ENCODE measurements around the gene MACROD2. TPM values are rescaled to one million over a fixed set of nuclear protein-coding genes. Genes with fewer than 3 reads are reported as not detected.

MACROD2 gene
- total RNA-seq, 1 experiment from 2014 or later, result 1.6 TPM

DNA sequence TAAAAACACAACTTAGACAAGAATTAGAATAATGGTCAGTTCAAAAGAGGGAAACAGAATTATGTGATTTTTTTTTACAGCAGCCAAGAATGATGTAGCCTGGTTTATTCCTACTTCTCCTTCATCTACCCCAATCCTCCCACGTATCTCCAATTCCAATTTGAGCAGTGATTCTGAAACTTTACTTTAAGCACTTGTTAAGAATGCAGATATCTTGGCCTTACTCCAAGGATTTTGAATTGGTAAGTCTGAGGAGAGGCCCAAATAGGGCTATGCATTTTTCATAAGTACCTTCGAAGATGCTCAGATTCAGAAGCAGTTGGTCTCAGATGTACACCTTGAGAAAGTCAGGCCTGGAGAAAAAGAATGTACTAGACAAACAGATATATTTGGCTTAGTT is 575.5 kb downstream of the MACROD2 start:
- no peak overlapping the region for H3K4me2 ChIP-seq (ENCODE audit: insufficient read depth, insufficient read length, low read length)
- no peak overlapping the region for H4K5ac ChIP-seq (ENCODE audit: insufficient read length, low read depth, low read length)
- Mint-ChIP-seq H3K9me3 (peaks cover 4 to 5% of the 10 kb centered on the region in 2 experiments), H3K27ac (no peak overlapping the region), H3K4me3 (no peak overlapping the region), H3K4me1 (peaks cover 12% of the 10 kb centered on the region in 2 experiments), H3K27me3 (ENCODE audit: low read depth) (no peaks in the 10 kb centered on the region), H3K36me3 (ENCODE audit: insufficient read depth in 1 of 3, low read depth in 3 of 3) (peaks cover 3 to 5% (median 4%) of the 10 kb centered on the region in 3 experiments; a peak in 5 of 7 replicates)
- H3K4me1 ChIP-seq (ENCODE audit: insufficient read depth, low read length), result no peaks in the 10 kb centered on the region
- no peak overlapping the region for H2BK15ac ChIP-seq (ENCODE audit: low read depth, low read length)
- no peak overlapping the region for H3K18ac ChIP-seq (ENCODE audit: insufficient read length, low read depth, low read length)
- no peak overlapping the region for H3K56ac ChIP-seq (ENCODE audit: insufficient read length, low read depth, low read length)
- no peaks in the 10 kb centered on the region for H4K20me1 ChIP-seq (ENCODE audit: control insufficient read depth, insufficient read depth, insufficient read length)
- no peak for DNase-seq
- H2AFZ ChIP-seq (ENCODE audit: low read length), result no peak overlapping the region
- H3K14ac ChIP-seq (ENCODE audit: insufficient read depth, low read length), result no peak overlapping the region
- H3K79me2 ChIP-seq (ENCODE audit: insufficient read depth, low read length), result no peaks in the 10 kb centered on the region
- no peak overlapping the region for H3K23ac ChIP-seq (ENCODE audit: insufficient read length, low read depth, low read length)
- H3K4ac ChIP-seq (ENCODE audit: low read depth, low read length), result no peak overlapping the region
- WGBS (ENCODE audit: extremely low coverage, insufficient read length, low lambda C conversion rate), result no CpG with 5 or more reads among the region's 2 CpGs
- H2BK12ac ChIP-seq (ENCODE audit: insufficient read length, low read depth, low read length), result no peak overlapping the region
- H2BK5ac ChIP-seq (ENCODE audit: insufficient read length, low read length), result no peak overlapping the region
- H3K9ac ChIP-seq (ENCODE audit: extremely low read depth, insufficient read length, low read length), result no peak overlapping the region
- no peak overlapping the region for H3T11ph ChIP-seq (ENCODE audit: low read length)
- H4K91ac ChIP-seq (ENCODE audit: insufficient read length, low read depth, low read length), result no peak overlapping the region
- H2BK120ac ChIP-seq (ENCODE audit: low read depth, low read length, poor library complexity, severe bottlenecking), result no peak overlapping the region
- TF ChIP-seq, protein P1, sequence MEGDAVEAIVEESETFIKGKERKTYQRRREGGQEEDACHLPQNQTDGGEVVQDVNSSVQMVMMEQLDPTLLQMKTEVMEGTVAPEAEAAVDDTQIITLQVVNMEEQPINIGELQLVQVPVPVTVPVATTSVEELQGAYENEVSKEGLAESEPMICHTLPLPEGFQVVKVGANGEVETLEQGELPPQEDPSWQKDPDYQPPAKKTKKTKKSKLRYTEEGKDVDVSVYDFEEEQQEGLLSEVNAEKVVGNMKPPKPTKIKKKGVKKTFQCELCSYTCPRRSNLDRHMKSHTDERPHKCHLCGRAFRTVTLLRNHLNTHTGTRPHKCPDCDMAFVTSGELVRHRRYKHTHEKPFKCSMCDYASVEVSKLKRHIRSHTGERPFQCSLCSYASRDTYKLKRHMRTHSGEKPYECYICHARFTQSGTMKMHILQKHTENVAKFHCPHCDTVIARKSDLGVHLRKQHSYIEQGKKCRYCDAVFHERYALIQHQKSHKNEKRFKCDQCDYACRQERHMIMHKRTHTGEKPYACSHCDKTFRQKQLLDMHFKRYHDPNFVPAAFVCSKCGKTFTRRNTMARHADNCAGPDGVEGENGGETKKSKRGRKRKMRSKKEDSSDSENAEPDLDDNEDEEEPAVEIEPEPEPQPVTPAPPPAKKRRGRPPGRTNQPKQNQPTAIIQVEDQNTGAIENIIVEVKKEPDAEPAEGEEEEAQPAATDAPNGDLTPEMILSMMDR (conservative IDR thresholded peaks at IDR 0.05), result no peak
- H3K23me2 ChIP-seq (ENCODE audit: insufficient read length, low read depth, low read length, poor library complexity, severe bottlenecking), result no peaks in the 10 kb centered on the region
- no peak overlapping the region for H2BK20ac ChIP-seq (ENCODE audit: low read depth, low read length, poor library complexity, severe bottlenecking)
- no peaks in the 10 kb centered on the region for H3K9me3 ChIP-seq (ENCODE audit: control insufficient read depth, low read depth, low read length)
- H3K27me3 ChIP-seq (ENCODE audit: insufficient read depth, low read length), result no peaks in the 10 kb centered on the region
- no peak overlapping the region for H2AK5ac ChIP-seq (ENCODE audit: insufficient read length, low read length)
- no peaks in the 10 kb centered on the region for H3K79me1 ChIP-seq (ENCODE audit: insufficient read depth, low read depth, low read length, poor library complexity, severe bottlenecking)
- no peak overlapping the region for H3K27ac ChIP-seq (ENCODE audit: insufficient read length, low read depth, low read length)
- H4K8ac ChIP-seq (replicated peaks; ENCODE audit: insufficient read length, low read depth, low read length), result no peak overlapping the region

Data from H9 (cell line).